Stimulated activated CD4-positive, alpha-beta T cell treated with anti-CD3 and anti-CD28 coated beads, Interleukin-2, amount 100 ng/mL, for 48 hours (primary cell): ENCODE results near the gene PTPRG.

Experiments used
- DNase-seq, 2 donors: peaks; one replicate each; pipeline ENCODE4 v3.0.0-alpha.2; 2020

Gene PTPRG

DNA sequence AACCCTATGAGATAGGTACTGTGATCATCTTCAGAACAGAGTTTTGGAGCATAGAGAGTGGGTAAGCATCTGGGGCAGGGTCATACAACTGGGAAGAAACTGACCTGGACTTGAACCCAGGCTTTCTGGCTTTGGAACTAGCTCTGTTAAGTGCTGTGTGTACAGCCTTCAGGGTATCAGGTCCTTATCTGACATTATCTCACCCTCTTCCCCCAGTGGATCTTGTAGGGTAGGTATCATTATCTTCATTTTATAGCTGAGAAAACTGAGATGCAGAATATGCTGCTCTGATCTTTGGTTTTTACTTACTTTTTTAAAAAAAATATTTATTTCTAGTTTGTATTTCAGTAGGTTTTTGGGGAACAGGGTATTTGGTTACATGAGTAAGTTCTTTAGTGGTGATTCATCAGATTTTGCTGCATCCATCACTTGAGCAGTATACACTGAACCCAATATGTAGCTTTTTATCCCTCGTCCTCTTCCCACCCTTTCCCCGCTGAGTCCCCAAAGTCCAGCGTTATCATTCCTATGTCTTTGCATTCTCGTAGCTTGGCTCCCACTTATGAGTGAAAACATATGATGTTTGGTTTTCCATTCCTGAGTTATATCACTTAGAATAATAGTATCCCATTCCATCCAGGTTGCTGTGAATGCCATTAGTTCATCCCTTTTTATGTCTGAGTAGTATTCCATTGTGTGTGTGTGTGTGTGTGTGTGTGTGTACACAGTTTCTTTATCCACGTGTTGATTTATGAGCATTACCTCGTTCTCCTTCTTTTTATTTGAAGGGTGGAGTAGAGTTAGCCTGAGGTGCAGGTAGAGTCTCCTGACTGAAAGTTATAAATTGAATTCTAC lies 271.2 kb downstream of the PTPRG start:
- DNase-seq, result no peak

DNA sequence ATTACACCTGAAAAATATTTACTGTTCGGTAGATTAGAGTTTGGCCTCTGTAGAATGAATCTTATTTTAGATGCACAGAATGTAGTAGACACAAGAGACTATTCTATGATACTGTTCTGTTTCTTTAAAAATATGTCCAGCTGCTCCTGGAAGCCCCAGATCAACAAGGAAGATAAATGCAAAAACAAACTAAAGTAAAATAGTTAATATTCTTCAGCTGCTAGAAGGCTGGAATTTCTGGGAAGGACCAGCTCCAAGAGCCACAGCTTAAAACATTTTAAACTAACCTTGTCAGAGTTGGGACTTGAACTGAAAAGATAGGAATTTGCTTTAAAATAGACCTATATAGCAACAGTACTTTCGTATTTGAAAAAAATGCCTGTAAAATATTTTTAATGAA lies 277.9 kb downstream of the PTPRG start:
- DNase-seq, result no peak

DNA sequence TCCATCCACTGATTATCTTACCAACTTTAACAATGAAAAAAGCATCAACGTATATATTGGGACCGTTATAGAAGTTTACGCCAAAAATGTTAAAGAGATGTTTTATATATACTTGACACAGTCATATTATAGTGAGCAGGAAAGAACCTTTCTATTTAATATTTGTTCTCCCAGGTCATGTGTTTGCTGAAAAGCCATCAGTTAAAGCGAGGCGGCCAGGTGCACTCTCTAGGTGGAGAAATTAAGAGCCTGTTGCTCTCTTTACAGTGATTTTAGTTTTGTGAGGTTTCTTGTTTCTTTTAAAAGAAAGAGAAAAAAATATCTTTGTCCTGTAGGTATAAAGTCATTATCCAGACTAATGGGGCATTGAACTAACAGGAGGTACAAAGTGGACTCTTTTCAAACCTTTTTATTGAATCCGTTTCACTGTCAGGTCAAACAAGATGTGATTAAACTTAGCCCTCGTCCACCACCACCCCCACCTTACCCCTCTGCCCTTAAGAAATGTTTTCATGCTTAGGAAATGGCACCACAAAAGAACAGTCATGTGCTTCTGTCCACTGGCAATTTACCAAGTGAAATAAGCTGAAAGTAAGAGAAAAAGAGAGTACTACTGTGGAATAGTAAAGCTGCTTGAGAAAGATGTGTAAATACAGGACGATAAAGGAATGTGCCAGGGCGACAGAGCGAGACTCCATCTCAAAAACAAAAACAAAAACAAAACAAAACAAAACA lies 279.9 kb downstream of the PTPRG start:
- DNase-seq, result no peak

DNA sequence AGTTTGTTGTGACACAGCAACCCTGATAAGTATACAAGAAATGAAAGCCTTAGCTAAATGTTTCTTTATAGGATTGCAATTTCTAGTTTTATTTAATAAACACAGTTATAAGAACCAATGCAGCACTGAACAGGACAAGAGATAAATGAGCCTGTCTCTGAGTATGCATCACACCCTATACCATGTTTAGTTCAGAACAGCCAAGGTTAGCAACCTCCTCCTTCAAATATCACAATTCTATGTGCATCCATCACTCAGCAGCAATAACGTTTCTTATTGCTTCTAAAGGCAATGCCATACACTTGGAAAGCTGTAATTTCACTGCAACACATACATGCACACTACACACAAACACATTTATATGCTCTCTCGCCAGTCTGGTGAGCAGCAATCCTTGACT lies 280.6 kb downstream of the PTPRG start:
- DNase-seq, result no peak

DNA sequence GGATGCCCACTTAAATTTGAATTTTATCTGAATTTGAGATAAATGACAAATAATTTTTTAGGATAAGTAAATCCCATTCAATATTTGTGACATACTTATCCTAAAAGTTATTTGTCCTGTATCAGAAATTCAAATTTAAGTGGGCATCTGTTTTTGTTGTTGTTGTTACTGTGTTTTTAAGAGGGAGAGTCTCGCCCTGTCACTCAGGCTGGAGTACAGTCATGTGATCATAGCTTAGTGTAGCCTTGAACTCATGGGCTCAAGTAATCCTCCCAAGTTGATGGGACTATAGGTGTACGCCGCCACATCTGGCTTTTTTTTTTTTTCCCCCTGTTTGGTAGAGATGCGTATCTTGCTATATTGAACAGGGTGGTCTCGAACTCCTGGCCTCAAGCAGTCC lies 283.0 kb downstream of the PTPRG start:
- DNase-seq, result no peak

DNA sequence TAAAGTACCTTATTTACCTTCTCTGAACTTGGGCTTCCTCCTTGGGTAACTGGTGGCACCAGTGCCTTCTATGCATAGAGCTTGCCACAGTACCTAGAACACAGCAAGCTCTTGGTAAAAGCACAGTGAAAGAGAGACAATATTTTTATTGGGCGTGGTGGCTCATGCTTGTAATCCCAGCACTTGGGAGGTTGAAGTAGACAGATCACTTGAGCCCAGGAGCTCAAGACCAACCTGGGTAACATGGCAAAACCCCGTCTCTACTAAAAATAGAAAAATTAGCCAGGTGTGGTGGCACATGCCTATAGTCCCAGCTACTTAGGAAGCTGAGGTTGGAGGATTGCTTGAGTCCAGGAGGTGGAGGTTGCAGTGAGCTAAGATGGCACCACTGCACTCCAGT lies 285.1 kb downstream of the PTPRG start:
- no peak for DNase-seq

DNA sequence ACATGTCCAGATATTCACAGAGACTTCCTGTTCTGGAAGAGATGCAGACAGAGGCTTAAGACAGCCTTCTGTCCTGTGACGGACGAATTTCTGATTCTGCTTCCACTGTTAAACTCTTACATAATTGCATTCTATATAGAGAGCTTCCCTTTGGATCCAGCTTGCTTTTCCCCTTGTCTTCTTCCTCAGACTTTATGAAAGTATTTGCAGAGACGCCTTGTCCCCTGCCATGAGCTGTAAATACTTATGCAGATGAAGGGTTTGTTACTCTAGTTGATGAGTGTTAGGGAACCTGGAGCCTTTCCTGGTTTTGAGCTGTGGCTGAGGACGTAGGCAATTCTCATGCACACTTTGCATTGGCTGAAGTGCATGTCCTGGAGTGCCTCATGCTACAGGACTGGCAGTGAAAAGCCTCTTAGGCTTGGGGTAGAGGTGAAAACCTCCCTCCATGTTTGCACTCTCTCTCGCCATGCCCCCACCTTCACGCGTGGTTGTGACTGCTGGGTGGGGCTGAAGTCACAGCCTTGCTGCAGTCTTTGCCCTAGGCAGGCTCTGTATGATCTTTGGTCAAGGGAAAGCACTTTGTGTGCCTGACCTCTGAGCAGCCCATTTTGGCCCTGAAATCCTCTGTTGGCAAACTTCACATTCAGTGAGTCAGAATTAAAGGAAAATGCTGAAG lies 286.6 kb downstream of the PTPRG start:
- no peak for DNase-seq

DNA sequence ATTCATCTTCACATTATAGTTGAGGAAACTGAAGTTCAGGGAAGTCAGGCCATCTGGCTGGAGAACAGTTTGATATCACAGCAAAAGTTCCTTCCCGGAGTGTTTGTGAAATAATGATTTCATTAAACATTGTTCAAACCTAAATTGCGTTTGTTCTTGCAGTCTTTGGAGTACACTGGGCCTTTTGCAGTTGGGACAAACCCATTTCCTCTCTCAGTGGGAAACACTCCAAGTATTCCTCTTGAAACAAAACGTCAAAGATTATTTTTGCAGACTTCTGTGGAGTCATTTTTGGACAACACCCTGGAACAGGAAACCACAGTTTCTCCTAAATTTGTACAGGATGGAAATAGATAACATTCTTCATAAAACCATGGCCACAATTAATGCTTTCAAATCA lies 287.5 kb downstream of the PTPRG start:
- no peak for DNase-seq

DNA sequence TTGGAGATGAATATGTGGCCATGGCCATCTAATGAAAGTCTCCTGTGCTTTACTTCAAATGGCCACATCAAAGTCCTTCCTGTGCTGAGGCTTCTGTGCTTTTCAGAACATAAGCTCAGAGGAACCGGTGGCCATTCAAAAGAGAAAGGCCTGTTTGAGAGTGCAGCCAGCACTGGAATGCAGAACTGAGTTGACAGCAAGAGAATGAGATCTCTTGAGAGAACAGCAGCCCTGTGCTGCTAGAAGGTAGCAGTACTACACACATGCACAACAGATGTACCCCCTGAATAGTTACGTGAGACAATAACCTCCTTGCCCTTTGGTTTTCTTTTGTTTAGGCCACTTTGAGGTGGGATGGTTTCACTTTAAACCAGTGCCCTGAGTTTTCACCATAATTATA lies 292.5 kb downstream of the PTPRG start:
- DNase-seq, result no peak

DNA sequence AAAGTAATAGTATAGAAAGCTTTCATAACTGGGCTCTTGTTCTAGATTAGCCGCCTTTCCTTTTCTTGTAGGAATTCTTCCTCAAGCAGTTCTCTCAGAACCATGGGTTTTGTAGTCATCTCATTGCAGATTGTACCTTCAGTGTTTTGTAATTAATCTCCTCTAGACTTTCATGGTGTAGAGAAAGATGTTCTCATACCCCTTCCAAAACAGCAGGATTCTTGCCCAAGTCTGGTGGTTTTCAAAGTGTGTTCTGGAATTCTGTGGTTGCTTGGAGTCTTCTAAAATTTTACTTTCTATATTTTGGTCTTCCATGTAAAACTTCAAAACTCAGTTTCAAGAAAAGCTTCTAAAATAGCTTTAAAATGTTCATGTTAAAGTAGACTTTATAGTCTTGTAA lies 293.8 kb downstream of the PTPRG start:
- DNase-seq, result no peak

DNA sequence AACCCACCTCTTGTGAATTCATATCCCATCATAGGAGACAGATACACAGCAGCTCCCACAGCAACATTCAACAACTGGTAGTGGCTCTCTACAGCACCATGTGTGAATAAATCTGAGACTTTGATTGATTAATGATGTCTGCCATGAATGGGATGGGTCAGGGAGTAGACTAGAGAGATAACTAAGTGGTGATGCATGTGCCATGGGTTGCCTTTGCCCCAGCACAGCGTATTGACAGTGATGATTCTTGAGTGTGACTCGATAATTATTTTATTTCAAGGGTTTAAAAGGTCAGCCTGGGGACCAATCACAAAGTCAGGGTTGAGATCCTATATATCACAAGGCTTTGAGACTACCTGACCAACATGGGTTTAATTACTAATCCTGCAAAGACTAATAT lies 295.9 kb downstream of the PTPRG start:
- DNase-seq, result no peak

DNA sequence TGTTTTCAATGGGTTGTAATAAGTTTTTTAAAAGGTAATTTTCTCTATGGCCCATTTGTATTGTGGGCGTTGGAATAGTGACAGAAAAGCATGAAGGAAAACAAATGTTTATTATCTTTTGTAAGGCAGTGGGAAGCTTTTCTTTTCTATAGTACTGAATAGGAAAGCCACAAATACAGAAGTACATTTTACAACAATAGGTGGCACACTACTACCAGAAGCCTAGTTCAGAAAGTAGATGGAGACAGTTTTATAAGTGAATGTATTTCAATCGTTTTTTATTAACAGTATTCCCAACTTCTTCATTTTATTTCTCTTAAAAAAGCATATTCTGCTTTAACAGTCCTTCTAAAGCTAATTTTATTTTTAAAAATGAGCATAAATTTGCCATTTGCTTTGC lies 296.7 kb downstream of the PTPRG start:
- DNase-seq, result no peak

DNA sequence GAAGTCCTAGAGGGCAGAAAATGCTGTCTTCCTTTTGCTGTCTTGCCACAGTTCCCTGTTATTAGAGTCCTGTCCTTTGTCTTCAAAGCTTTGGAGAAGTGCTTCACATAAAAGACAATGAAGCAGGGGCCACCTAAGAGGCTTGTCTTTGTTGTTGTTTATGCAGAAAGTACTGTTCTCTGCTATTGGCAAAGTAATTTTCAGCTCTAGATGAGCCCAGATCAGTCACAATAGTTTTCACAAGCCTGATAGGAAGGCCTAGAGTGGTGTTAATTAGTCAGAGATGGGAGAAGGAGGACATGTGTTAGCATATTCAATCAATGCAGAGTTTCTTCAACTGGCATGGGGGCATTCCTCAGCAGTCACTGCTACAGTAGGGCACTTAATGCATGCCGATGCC lies 300.0 kb downstream of the PTPRG start:
- no peak for DNase-seq

DNA sequence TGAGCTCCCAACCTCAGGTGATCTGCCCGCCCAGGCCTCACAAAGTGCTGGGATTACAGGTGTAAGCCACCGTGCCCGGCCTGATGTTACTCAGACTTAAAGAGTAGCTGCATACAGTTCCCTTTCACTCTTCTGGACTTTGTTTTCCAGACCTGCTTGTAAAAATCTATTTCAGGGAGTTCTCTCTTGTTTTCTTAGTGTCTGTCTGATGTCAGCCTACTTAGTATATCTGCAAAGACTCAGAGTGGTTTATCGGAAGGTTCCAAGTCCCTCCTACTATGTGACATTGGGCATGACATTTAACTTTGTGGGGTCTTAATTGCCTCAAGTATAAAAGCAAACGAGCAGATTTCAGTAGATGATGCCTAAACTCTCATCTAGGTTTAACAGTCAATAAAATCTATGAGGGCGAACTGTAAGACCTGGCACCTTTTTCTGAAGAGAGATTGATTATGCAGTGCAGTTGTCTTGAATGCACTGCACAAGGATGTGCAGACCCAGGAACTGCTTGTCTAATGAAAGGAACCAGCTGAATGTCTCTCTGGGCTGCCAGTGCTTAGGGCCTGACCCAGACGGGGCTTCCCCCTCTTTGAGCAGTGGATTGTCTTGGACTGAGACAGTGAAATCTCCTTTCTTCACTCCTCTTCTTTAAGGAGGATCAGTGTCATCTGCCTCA lies 301.4 kb downstream of the PTPRG start:
- no peak for DNase-seq

DNA sequence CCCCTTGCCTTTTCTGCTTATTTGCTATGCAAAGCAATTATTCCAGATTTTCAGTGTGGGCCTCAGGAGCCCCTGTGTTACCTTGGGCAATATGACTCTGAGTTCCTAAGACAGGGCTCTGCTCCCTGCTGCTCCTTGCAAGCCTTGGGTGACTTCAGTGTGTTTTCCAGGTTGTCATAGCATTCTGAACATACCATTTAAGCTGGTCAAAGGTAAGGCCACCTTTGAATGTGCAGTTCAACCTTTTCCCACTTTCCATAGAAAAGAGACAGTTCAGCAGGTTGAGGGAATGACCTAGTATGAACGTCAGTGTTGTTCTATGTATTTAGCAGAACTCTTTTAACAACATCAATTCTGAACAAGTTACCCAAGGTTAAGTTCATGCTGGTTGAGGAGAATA lies 302.2 kb downstream of the PTPRG start:
- no peak for DNase-seq

DNA sequence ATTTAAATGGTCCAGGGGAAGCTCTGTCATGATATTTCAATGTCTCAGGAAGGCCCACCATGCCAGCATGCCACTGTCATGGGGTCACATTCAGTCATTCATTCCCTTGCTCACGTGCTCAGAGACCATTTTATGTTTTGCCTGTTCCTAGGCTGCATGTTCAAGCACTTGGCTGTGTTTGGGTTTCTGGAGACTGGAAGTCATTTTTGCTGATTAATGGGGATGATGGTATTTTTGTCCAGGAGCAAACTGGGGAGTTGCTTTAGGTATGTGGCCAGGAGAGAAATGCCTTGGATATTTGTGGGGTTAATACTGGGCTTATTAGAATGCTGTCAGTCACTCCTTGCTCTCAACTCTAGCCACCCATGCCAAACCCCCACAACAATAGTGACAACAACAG lies 303.5 kb downstream of the PTPRG start:
- no peak for DNase-seq

DNA sequence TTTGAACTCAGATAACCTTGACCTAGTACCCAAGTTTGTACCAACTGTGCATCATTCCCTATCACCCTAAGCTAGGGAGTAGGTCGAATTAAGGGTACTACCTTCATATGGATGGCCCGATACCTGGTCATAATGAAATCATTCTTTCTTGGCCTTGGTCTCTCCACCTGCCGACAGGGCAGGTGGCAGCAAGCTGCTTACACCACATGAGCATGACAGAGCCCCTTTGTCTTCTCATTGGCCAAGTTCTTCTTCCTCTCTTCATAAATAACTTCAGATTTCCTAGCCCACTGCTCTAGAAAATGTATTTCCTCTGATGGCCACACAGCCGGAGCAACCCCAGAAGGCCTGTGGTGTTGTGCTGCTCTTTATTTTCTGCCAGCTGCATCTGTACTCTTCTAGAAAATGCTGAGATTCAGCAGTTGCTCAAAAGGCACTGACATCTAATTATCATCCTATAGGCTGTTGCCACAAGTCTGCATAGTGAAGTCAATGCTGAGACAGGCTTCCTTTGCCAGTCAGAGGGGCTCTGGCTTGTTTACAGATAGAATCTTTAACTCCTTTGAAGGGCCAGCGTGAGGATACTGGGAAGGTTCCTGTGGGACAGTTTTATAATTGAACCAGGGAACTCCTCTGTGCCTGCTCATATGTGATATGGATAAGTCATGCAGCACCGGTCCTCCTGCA lies 304.2 kb downstream of the PTPRG start:
- no peak for DNase-seq

DNA sequence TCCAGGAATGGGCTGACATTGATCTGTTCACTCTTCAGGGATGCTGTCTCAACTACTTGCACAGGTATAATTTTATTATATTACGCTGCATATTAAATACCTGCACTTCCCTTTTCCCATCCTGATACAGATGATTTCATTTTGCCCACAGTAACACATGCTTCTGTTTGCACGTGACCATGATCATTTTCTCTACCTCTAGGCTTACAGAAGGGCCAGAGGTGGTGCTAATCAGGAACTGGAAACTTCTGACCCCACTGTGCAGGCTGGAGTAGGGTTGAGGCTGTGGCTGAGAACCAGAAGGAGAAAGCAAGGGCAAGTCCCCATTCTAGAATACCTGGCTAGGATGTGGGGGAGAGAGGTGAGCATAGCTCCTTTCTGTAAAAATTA lies 304.8 kb downstream of the PTPRG start:
- no peak for DNase-seq

DNA sequence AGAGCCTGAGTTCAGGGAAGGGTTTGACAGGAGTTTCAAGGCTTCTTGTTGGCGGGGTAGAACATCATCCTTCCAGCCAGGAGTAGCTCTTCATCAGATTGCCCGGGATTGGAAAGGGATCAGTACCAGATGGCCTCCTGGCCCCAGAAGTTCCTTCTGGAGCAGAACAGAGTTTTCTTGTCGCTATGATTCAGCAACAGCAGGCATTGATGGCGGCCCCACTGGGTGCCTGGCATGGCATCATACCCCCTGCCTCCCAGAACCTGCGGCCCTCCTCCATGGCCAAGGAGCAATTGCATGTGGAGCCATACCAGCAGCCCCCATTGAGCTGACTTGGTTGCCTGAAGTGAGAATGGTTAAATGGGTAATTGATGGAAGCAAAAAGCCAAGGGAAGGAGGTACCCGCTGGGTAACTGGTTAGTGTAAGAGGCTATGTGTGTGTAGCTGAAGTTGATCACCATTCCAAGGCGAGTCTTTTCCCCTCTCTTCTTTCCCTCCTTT lies 305.6 kb downstream of the PTPRG start:
- no peak for DNase-seq

DNA sequence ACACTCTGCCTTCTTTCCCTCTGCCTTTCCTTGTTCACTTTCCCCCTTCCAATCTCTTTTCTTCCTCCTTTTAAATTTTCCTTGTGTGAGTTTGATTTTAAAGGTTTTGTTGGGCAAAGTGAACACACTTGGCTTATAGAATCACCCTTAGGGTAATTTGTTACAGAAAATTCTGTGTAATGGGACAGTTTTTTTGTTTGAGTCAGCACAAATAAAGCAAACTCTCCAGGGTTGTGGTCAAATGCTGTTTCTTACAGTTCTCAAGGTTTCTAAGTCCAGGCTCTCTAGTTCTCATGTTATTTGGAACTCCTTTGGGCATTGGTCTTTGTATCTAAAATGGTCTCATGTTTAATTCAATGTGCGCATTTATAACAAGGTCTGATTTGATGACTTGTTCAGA lies 307.1 kb downstream of the PTPRG start:
- no peak for DNase-seq

DNA sequence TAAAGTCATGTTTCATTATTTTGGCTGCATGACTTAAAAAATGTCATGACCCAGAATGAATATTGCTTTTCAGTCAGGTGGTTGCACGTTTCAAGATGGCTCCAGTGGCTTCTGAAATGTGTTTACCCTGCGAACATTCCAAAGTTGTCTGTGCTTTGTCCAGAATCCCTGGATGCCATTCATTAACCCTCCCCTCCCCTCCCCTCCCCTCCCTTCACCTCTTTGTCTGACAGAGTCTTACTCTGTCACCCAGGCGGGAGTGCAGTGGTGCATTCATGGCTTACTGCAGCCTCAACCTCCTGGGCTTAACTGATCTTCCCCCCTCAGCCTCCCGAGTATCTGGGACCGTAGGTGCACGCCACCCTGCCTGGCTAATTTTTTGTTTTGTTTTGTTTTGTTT lies 308.0 kb downstream of the PTPRG start:
- no peak for DNase-seq

DNA sequence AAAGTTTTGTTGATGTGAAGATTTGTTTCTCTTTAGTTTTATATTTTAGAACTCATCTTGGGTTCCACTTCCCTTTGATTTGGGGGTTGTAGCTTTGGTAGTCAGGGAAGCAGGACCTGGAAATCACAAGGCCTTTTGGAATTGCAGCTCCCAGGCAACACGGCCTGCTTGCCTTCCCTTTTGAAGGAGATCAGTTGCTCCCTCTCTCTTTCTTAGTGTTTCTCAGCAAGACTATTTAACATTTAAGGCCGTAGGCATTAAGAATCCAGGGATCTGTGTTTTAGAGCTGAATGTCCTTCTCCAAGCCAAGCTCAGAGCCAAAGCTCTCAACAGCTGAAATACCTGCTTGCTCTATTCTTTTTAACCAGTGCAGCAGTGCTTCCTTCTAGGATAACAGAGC lies 310.3 kb downstream of the PTPRG start:
- no peak for DNase-seq
